H1 (cell line): ENCODE measurements around the gene DNMT3B. TPM values are rescaled to one million over a fixed set of nuclear protein-coding genes. Genes with fewer than 3 reads are reported as not detected.
A peak's percentile ranks its signal among the peaks of the same experiment; 100 is the strongest.

Source experiments
- CTCF ChIA-PET: fragments of 300-600 bp; sonication (Branson Sonifier 250); formaldehyde crosslinking; loops from one replicate; lab custom pipeline; 2021; ENCODE audit not compliant: partially characterized antibody; lab: Charles Lee
- POLR2A ChIA-PET: fragments of 300-600 bp; sonication (Branson Sonifier 250); formaldehyde crosslinking; loops from one replicate; lab custom pipeline; 2021; ENCODE audit warnings: inconsistent platforms; ENCODE audit not compliant: partially characterized antibody; lab: Charles Lee
- DNase-seq, 2 experiments: peaks; one replicate each; pipeline versions ENCODE4 v3.0.0 to v3.0.0-alpha.2; 2010 to 2022; ENCODE audit warnings: low spot score in 2 of 2, low read depth in 1 of 2, mixed read lengths in 1 of 2
- FAIRE-seq: peaks from 2 replicates; lab custom pipeline; 2011; peaks lifted over from hg19 to GRCh38; lab: Jason Lieb, UNC
- H2AFZ ChIP-seq: 2 replicates; pipeline ENCODE4 v1.8.1; 2012; ENCODE audit warnings: low read length, inconsistent platforms
- H2AK5ac ChIP-seq: 2 replicates; pipeline ENCODE4 v1.6.1; 2013; ENCODE audit warnings: low read depth, low read length
- H2BK120ac ChIP-seq: replicated peaks from 2 replicates; pipeline ENCODE3; 2013; ENCODE audit warnings: low read depth, low read length, inconsistent platforms
- H2BK12ac ChIP-seq: 2 replicates; pipeline ENCODE4 v1.6.1; 2013; ENCODE audit warnings: low read depth, low read length
- H2BK15ac ChIP-seq: 2 replicates; pipeline ENCODE4 v1.6.1; 2013; ENCODE audit warnings: low read length
- H2BK20ac ChIP-seq: 2 replicates; pipeline ENCODE4 v1.6.1; 2013; ENCODE audit warnings: low read length
- H2BK5ac ChIP-seq: 2 replicates; pipeline ENCODE4 v1.6.1; 2013; ENCODE audit warnings: low read depth, low read length
- H3K14ac ChIP-seq: 2 replicates; pipeline ENCODE4 v1.6.1; 2013; ENCODE audit warnings: inconsistent platforms; ENCODE audit not compliant: insufficient read length
- H3K18ac ChIP-seq: 2 replicates; pipeline ENCODE4 v1.6.1; 2013; ENCODE audit warnings: low read length; ENCODE audit errors: extremely low read depth
- H3K23ac ChIP-seq: 2 replicates; pipeline ENCODE4 v1.6.1; 2013; ENCODE audit warnings: inconsistent platforms; ENCODE audit not compliant: insufficient read length
- H3K23me2 ChIP-seq: 2 replicates; pipeline ENCODE4 v1.6.1; 2013; ENCODE audit warnings: low read depth, low read length
- H3K27ac ChIP-seq: 2 replicates; pipeline ENCODE4 v1.6.1; 2011; ENCODE audit warnings: low read depth, low read length, inconsistent platforms
- H3K27me3 ChIP-seq, 4 experiments: replicated peaks in 1 of 4; 1 replicate in 1 of 4; 2 replicates in 3 of 4; pipeline versions ENCODE4 v1.6.1 to v1.8.1; 2011 to 2013; ENCODE audit warnings: low read length in 3 of 4, mild to moderate bottlenecking in 3 of 4, inconsistent platforms in 2 of 4, mixed read lengths in 2 of 4, moderate library complexity in 1 of 4; ENCODE audit not compliant: control insufficient read depth in 3 of 4, insufficient read depth in 3 of 4; ENCODE audit errors: extremely low read depth in 1 of 4
- H3K36me3 ChIP-seq, 4 experiments: 2 replicates each; pipeline versions ENCODE4 v1.6.1 to v1.8.1; 2011 to 2013; ENCODE audit warnings: mild to moderate bottlenecking in 4 of 4, low read length in 3 of 4, moderate library complexity in 2 of 4, control low read depth in 1 of 4, inconsistent platforms in 1 of 4; ENCODE audit not compliant: insufficient read depth in 4 of 4, control insufficient read depth in 2 of 4
- H3K4ac ChIP-seq: replicated peaks from 2 replicates; pipeline ENCODE3; 2013; ENCODE audit warnings: low read length, low read depth, mixed read lengths, inconsistent platforms; ENCODE audit not compliant: insufficient read length
- H3K4me1 ChIP-seq, 4 experiments: replicated peaks in 1 of 4; 1 replicate in 1 of 4; 2 replicates in 3 of 4; pipeline versions ENCODE4 v1.6.1 to v1.8.1; 2011 to 2013; ENCODE audit warnings: low read length in 3 of 4, inconsistent platforms in 2 of 4, mixed read lengths in 1 of 4; ENCODE audit not compliant: insufficient read depth in 4 of 4, control insufficient read depth in 3 of 4
- H3K4me2 ChIP-seq, 2 experiments: 2 replicates each; pipeline versions ENCODE4 v1.6.1 to v1.8.1; 2011 to 2013; ENCODE audit warnings: low read depth in 2 of 2, low read length in 2 of 2, control low read depth in 1 of 2, inconsistent platforms in 1 of 2, mild to moderate bottlenecking in 1 of 2; ENCODE audit not compliant: insufficient read depth in 1 of 2
- H3K4me3 ChIP-seq, 4 experiments: fragments of 200-600, 300-600 bp in 1 of 4; sonication (generic), shearing (Covaris generic), sonication (Bioruptor Twin) in 1 of 4; 2 replicates each; pipeline versions ENCODE4 v1.5.1 to v1.8.1; 2011 to 2016; ENCODE audit warnings: low read length in 4 of 4, low read depth in 3 of 4, control low read depth in 2 of 4, inconsistent platforms in 2 of 4, mild to moderate bottlenecking in 2 of 4, mixed read lengths in 1 of 4, moderate library complexity in 1 of 4; ENCODE audit not compliant: insufficient read depth in 2 of 4; ENCODE audit errors: extremely low read depth in 1 of 4
- H3K56ac ChIP-seq: replicated peaks from 2 replicates; pipeline ENCODE3; 2013; ENCODE audit warnings: low read depth, mild to moderate bottlenecking, mixed read lengths, low read length, inconsistent platforms; ENCODE audit not compliant: insufficient read length
- H3K79me1 ChIP-seq: 2 replicates; pipeline ENCODE4 v1.6.1; 2013; ENCODE audit warnings: low read depth, low read length, control low read depth
- H3K79me2 ChIP-seq, 2 experiments: 2 replicates each; pipeline versions ENCODE4 v1.6.1 to v1.8.1; 2012 to 2013; ENCODE audit warnings: low read length in 2 of 2, mild to moderate bottlenecking in 2 of 2, inconsistent platforms in 1 of 2; ENCODE audit not compliant: insufficient read depth in 2 of 2, control insufficient read depth in 1 of 2
- H3K9ac ChIP-seq, 4 experiments: replicated peaks in 1 of 4; 1 replicate in 1 of 4; 2 replicates in 3 of 4; pipeline versions ENCODE4 v1.6.1 to v1.8.1; 2011 to 2013; ENCODE audit warnings: low read depth in 3 of 4, low read length in 3 of 4, control low read depth in 2 of 4, mild to moderate bottlenecking in 2 of 4, moderate library complexity in 2 of 4, inconsistent platforms in 1 of 4; ENCODE audit errors: extremely low read depth in 1 of 4
- H3K9me3 ChIP-seq, 2 experiments: 2 replicates each; pipeline versions ENCODE4 v1.6.1 to v1.8.1; 2012 to 2013; ENCODE audit warnings: mild to moderate bottlenecking in 2 of 2, moderate library complexity in 2 of 2, control low read depth in 1 of 2, inconsistent platforms in 1 of 2, low read depth in 1 of 2, low read length in 1 of 2, mixed read lengths in 1 of 2; ENCODE audit not compliant: insufficient read depth in 2 of 2
- H4K20me1 ChIP-seq, 2 experiments: replicated peaks in 1 of 2; 2 replicates each; pipeline versions ENCODE3 to v1.8.1; 2011 to 2013; ENCODE audit warnings: inconsistent platforms in 2 of 2, low read length in 2 of 2, mild to moderate bottlenecking in 1 of 2; ENCODE audit not compliant: insufficient read depth in 2 of 2, control insufficient read depth in 1 of 2
- H4K5ac ChIP-seq: 2 replicates; pipeline ENCODE4 v1.6.1; 2013; ENCODE audit warnings: low read length, low read depth, mixed read lengths, inconsistent platforms; ENCODE audit not compliant: insufficient read length
- H4K8ac ChIP-seq: 2 replicates; pipeline ENCODE4 v1.8.0; 2013; ENCODE audit warnings: mild to moderate bottlenecking, moderate library complexity, low read length, inconsistent platforms; ENCODE audit not compliant: insufficient read depth; ENCODE audit errors: extremely low read depth
- H4K91ac ChIP-seq: replicated peaks from 2 replicates; pipeline ENCODE3; 2013; ENCODE audit warnings: low read length, mixed read lengths, inconsistent platforms; ENCODE audit not compliant: insufficient read length
- CBX8 ChIP-seq: fragments of 300-800, 300-1000 bp; sonication (generic); IDR thresholded peaks from 2 replicates; pipeline ENCODE4 v1.7.1; 2016; ENCODE audit warnings: low read depth, low read length, borderline replicate concordance
- KDM4A ChIP-seq: IDR thresholded peaks from one replicate; pipeline ENCODE4 v1.7.1; 2012; ENCODE audit warnings: low read depth, mild to moderate bottlenecking, moderate library complexity, low read length, inconsistent platforms; ENCODE audit not compliant: severe bottlenecking
- SAP30 ChIP-seq: fragments of 300-600 bp; sonication (generic); IDR thresholded peaks from 2 replicates; pipeline ENCODE4 v1.7.1; 2012; ENCODE audit warnings: low read length, moderate library complexity, mild to moderate bottlenecking, inconsistent platforms; ENCODE audit not compliant: insufficient read depth, insufficient replicate concordance
- SP4 ChIP-seq: IDR thresholded peaks from 2 replicates; pipeline ENCODE4 v1.6.1; 2012; ENCODE audit warnings: low read length, inconsistent platforms
- WGBS, 2 experiments: shearing (Covaris generic) in 1 of 2; methylation state at CpG; one replicate each; pipeline versions ENCODE4 v1.1.6 to v1.1.7; 2013 to 2015; ENCODE audit warnings: low lambda C conversion rate in 2 of 2, mixed read lengths in 2 of 2, inconsistent platforms in 1 of 2, low coverage in 1 of 2, missing lambda C conversion rate in 1 of 2; ENCODE audit not compliant: insufficient replicate concordance in 2 of 2, insufficient coverage in 1 of 2, insufficient read length in 1 of 2; ENCODE audit errors: extremely low coverage in 1 of 2, missing lambda C conversion rate in 1 of 2; 5-methylcytosine and 5-hydroxymethylcytosine counted together
- polyA plus RNA-seq, 7 experiments: library from polyadenylated mRNA; depleted of rRNA in 3 of 7; stranded (reverse) in 5 of 7; unstranded in 2 of 7; fragments of >200 nt in 5 of 7; fragments of 200-250 nt in 2 of 7; gene quantifications; 1 replicate in 5 of 7; 2 replicates in 1 of 7; 4 replicates in 1 of 7; pipeline versions ENCODE4 v1.2.1 to v1.2.3, GENCODE V29; 2011 to 2013; ENCODE audit warnings: missing spikeins in 2 of 7, mixed read lengths in 2 of 7
- total RNA-seq: library from RNA; stranded (reverse); fragmentation: NEBNext Ultra II Directional; extraction: Animal tissue kit (Norgen Biotek cat#: 25700); gene quantifications from 2 replicates; pipeline ENCODE4 v1.2.1, GENCODE V29; 2021
- TF ChIP-seq, protein P1 (sequence below), 3 experiments: IDR thresholded peaks; 1 replicate in 2 of 3; 2 replicates in 1 of 3; pipeline versions ENCODE4 v1.5.1 to v1.6.1; 2011; ENCODE audit warnings: low read length in 3 of 3, mild to moderate bottlenecking in 3 of 3, inconsistent platforms in 2 of 3, low read depth in 1 of 3, moderate library complexity in 1 of 3; ENCODE audit not compliant: insufficient read depth in 1 of 3; ENCODE audit errors: control extremely low read depth in 1 of 3

Gene DNMT3B
- total and polyA plus RNA-seq, 2 of the 8 experiments (the other 6 are each of a cell fraction or from before 2014, with no cell fraction given), result 433 to 1,016 TPM

DNA sequence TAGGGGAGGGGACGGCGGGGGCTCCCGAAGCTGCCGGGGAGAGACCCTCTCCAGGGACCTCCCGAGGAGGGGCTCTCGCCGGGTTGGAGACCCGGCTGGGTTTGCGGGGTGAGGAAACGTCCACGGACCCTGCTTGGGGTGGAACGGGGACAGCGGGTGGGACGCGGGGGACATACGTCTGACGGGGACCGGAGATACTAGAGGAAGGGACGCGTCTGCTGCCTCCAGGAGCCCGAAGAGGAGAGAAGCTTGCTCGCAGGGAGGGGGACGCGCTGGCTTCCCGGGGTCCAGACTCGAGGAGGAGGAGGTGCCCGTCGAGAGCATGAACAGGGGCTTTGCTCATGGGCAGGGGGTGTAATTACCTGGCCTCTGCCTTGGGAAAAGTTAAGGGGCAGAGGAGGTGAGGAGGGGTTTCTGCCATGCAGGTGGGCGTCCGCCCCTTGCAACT is 593 bp downstream of the DNMT3B start:
- Histone ChIP-seq H2BK120ac (no peak overlapping the region), H2BK15ac (no peak overlapping the region), H3K4me3 (peak overlapping the region; percentile 92 to 100 (median 96)), H3K27me3 (no peaks in the 10 kb centered on the region), H3K4me2 (peak overlapping the region; percentile 65 to 99), H2BK20ac (no peak overlapping the region), H3K79me1 (no peaks in the 10 kb centered on the region; the same call in 1 of the 2 replicates), H4K5ac (peak overlapping the region; percentile 16), H3K36me3 (peaks cover 3 to 48% (median 11%) of the 10 kb centered on the region in 4 experiments; a peak in 5 of 8 replicates), H3K56ac (peak overlapping the region; percentile 97), H4K20me1 (peaks cover 28 to 34% of the 10 kb centered on the region in 2 experiments), H3K4me1 (peaks cover 13 to 21% (median 15%) of the 10 kb centered on the region in 4 experiments), H3K27ac (peak overlapping the region; percentile 62), H3K14ac (peak overlapping the region; percentile 20), H3K9ac (peak overlapping the region; percentile 80 to 96 (median 86)), H2BK12ac (no peak overlapping the region), H4K91ac (peak overlapping the region; percentile 87), H3K23ac (no peak overlapping the region), H3K79me2 (peaks cover 51 to 72% of the 10 kb centered on the region in 2 experiments), H2AK5ac (0 out of 2 replicates have a peak overlapping the region, but pooled peaks have one; percentile 28), H3K4ac (no peak overlapping the region), H3K9me3 (no peaks in the 10 kb centered on the region), H3K23me2 (peaks cover 14% of the 10 kb centered on the region), H2BK5ac (peak overlapping the region; percentile 86), H3K18ac (peak overlapping the region; percentile 94), H4K8ac (peak overlapping the region; percentile 3; the same call in 1 of the 2 replicates), H2AFZ (no peak overlapping the region)
- 0% methylated on average over 4 of the region's 30 CpGs; no CpG with 5 or more reads in 1 of the 2 experiments for whole genome bisulfite sequencing, 2 experiments
- no peak for FAIRE-seq
- TF ChIP-seq SP4 (no peak), KDM4A (peak; percentile 24), CBX8 (no peak), SAP30 (peak; percentile 87)
- TF ChIP-seq, protein P1, sequence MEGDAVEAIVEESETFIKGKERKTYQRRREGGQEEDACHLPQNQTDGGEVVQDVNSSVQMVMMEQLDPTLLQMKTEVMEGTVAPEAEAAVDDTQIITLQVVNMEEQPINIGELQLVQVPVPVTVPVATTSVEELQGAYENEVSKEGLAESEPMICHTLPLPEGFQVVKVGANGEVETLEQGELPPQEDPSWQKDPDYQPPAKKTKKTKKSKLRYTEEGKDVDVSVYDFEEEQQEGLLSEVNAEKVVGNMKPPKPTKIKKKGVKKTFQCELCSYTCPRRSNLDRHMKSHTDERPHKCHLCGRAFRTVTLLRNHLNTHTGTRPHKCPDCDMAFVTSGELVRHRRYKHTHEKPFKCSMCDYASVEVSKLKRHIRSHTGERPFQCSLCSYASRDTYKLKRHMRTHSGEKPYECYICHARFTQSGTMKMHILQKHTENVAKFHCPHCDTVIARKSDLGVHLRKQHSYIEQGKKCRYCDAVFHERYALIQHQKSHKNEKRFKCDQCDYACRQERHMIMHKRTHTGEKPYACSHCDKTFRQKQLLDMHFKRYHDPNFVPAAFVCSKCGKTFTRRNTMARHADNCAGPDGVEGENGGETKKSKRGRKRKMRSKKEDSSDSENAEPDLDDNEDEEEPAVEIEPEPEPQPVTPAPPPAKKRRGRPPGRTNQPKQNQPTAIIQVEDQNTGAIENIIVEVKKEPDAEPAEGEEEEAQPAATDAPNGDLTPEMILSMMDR (IDR thresholded peaks at IDR 0.05; ENCODE audit: control extremely low read depth in 1 of 3, insufficient read depth in 1 of 3, low read depth in 1 of 3, low read length in 3 of 3), result no peak
- DNase-seq, result no peak
- ChIA-PET CTCF (interaction anchor here (1.0 to 3.4 kb wide), 11 partner anchors 10 to 109 kb away, joined by 3 to 29 read pairs (median 6); partner anchors contain the start of genes C20orf203 and COMMD7), POLR2A (interaction anchor here (0.9 to 14.6 kb wide), 27 partner anchors 8 to 103 kb away, joined by 3 to 239 read pairs (median 9); partner anchors contain the start of genes C20orf203 and COMMD7)
